AG09309 (cell line): ENCODE data around the gene ACSL4.

Experiments used
- DNase-seq: peaks from one replicate; pipeline ENCODE4 v3.0.0-alpha.2; 2010; ENCODE audit warnings: low read depth
- H3K4me3 ChIP-seq: 2 replicates; pipeline ENCODE4 v1.5.1; 2011; ENCODE audit warnings: mild to moderate bottlenecking, low read depth, low read length, moderate library complexity; ENCODE audit not compliant: control insufficient read depth
- CTCF ChIP-seq: IDR thresholded peaks from 2 replicates; pipeline ENCODE4 v1.5.1; 2011; ENCODE audit warnings: mild to moderate bottlenecking, low read depth, low read length, inconsistent platforms; ENCODE audit not compliant: insufficient read depth, control insufficient read depth; ENCODE audit errors: missing control alignments

Gene ACSL4

DNA sequence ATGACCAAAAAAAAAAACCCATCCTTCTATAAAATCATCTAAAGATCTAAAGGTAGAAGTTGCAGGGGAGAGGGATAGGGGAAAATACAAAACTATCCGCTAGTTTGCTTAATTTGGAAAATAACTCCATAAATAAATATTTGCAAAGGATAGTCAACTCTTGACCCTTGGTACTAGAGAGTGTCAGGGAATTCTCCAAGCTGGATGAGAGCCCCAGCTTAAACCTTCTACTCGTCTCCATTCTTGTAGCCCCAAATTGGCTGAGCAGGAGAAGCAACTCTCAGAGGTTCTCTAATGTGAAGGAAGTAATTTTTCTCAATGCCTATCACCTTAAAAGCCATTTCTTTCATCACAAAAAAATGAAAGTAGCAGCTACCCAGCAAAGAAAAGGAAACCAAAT lies 35.2 kb downstream of the ACSL4 start:
- DNase-seq, result no peak
- TF ChIP-seq CTCF, result no peak
- H3K4me3 ChIP-seq, result no peak overlapping the region

GRCh38 chrX:109696146-109696740 lies 36.8 kb downstream of the ACSL4 start:
- H3K4me3 ChIP-seq, result no peak overlapping the region
- DNase-seq, result no peak
- TF ChIP-seq CTCF, result no peak

GRCh38 chrX:109695637-109696036 lies 37.4 kb downstream of the ACSL4 start:
- no peak for TF ChIP-seq CTCF
- H3K4me3 ChIP-seq, result no peak overlapping the region
- no peak for DNase-seq

- no peak for TF ChIP-seq CTCF
- no peak for DNase-seq
These were observed 41.3 kb downstream of the ACSL4 start for GRCh38 chrX:109691752-109692151.

DNA sequence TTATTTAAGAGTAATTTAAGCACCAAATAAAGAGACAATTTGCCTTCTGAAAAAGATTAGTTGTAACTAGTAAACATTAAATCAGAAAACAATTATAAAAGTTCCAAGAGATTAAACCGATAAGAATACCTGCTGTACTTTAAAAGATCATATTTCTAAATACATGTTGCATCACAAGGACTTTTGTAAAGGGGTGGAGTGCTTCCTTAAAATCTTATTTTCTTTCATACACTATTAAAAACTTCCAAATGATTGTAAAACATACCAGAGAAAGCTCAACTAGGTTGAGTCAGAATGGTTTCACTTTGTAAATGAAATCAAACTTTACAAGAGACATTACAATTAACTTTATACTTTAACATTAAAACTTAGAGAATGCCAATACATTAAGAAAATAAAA lies 41.8 kb downstream of the ACSL4 start:
- no peak overlapping the region for H3K4me3 ChIP-seq
- no peak for TF ChIP-seq CTCF
- no peak for DNase-seq

More at GRCh38 chrX:109691752-109692151, 41.3 kb downstream of the ACSL4 start:
- H3K4me3 ChIP-seq, result no peak overlapping the region

- no peak for TF ChIP-seq CTCF
- DNase-seq, result no peak
- no peak overlapping the region for H3K4me3 ChIP-seq
These were observed 45.2 kb downstream of the ACSL4 start for GRCh38 chrX:109687903-109688302.

GRCh38 chrX:109685656-109686078 lies 47.4 kb downstream of the ACSL4 start:
- TF ChIP-seq CTCF, result no peak
- no peak overlapping the region for H3K4me3 ChIP-seq
- DNase-seq, result no peak
